Naive thymus-derived CD4-positive, alpha-beta T cell (primary cell): ENCODE results near the gene FAM110A. TPM values are rescaled to one million over a fixed set of nuclear protein-coding genes. Genes with fewer than 3 reads are reported as not detected.

Experiments
- ATAC-seq: fragments of 150-1000 bp; cut with Tn5 transposase; 2 replicates; pipeline ENCODE4 v1.10.0; 2021; ENCODE audit warnings: mild to moderate bottlenecking, moderate library complexity
- CTCF ChIA-PET: fragments of 350-600 bp; sonication (Branson Sonifier 250); formaldehyde crosslinking; loops from one replicate; lab custom pipeline; 2021; ENCODE audit warnings: antibody characterized with exemption; lab: Charles Lee
- POLR2A ChIA-PET: fragments of 350-600 bp; sonication (Branson Sonifier 250); formaldehyde crosslinking; loops from one replicate; lab custom pipeline; 2021; ENCODE audit warnings: antibody characterized with exemption, inconsistent platforms; lab: Charles Lee
- DNase-seq, 9 donors: peaks; one replicate each; pipeline versions ENCODE4 v3.0.0 to v3.0.0-alpha.2; 2020 to 2022; ENCODE audit warnings: mixed read lengths in 1 of 9
- H3K27ac ChIP-seq: one replicate; pipeline ENCODE4 v1.7.0; 2013; ENCODE audit warnings: mild to moderate bottlenecking, low read depth, low read length, moderate library complexity
- H3K27me3 ChIP-seq, 2 donors: one replicate each; pipeline ENCODE4 v1.7.0; 2013; ENCODE audit warnings: low read length in 2 of 2, mild to moderate bottlenecking in 2 of 2, moderate library complexity in 2 of 2; ENCODE audit not compliant: control insufficient read depth in 2 of 2, insufficient read depth in 2 of 2
- H3K36me3 ChIP-seq, 3 experiments: 1 replicate in 2 of 3; 2 replicates in 1 of 3; pipeline ENCODE4 v1.7.0; 2013; ENCODE audit warnings: low read length in 3 of 3, mild to moderate bottlenecking in 3 of 3, moderate library complexity in 1 of 3; ENCODE audit not compliant: insufficient read depth in 3 of 3, control insufficient read depth in 2 of 3
- H3K4me1 ChIP-seq, 2 donors: one replicate each; pipeline ENCODE4 v1.7.0; 2013; ENCODE audit warnings: low read length in 2 of 2, mild to moderate bottlenecking in 2 of 2, moderate library complexity in 1 of 2; ENCODE audit not compliant: control insufficient read depth in 2 of 2, insufficient read depth in 2 of 2
- H3K4me3 ChIP-seq: 2 replicates; pipeline ENCODE4 v1.7.0; 2013; ENCODE audit warnings: mild to moderate bottlenecking, low read length
- H3K9me3 ChIP-seq, 3 experiments: 1 replicate in 2 of 3; 2 replicates in 1 of 3; pipeline ENCODE4 v1.7.0; 2013; ENCODE audit warnings: low read length in 3 of 3; ENCODE audit not compliant: control insufficient read depth in 2 of 3
- H3K27ac Mint-ChIP-seq, 9 donors: one replicate each; pipeline ENCODE4 v1.8.0; 2020 to 2022; ENCODE audit warnings: mixed read lengths in 9 of 9, mild to moderate bottlenecking in 8 of 9, moderate library complexity in 5 of 9, inconsistent platforms in 2 of 9
- H3K27me3 Mint-ChIP-seq, 5 donors: one replicate each; pipeline ENCODE4 v1.8.0; 2021 to 2022; ENCODE audit warnings: mixed read lengths in 5 of 5, mild to moderate bottlenecking in 1 of 5
- H3K36me3 Mint-ChIP-seq, 5 donors: one replicate each; pipeline ENCODE4 v1.8.0; 2020 to 2022; ENCODE audit warnings: mixed read lengths in 5 of 5, mild to moderate bottlenecking in 3 of 5, inconsistent platforms in 1 of 5
- H3K4me1 Mint-ChIP-seq, 7 donors: one replicate each; pipeline ENCODE4 v1.8.0; 2020 to 2022; ENCODE audit warnings: mixed read lengths in 7 of 7, mild to moderate bottlenecking in 3 of 7, inconsistent platforms in 1 of 7
- H3K4me3 Mint-ChIP-seq, 10 donors: one replicate each; pipeline ENCODE4 v1.8.0; 2020 to 2022; ENCODE audit warnings: mild to moderate bottlenecking in 10 of 10, mixed read lengths in 10 of 10, moderate library complexity in 6 of 10, inconsistent platforms in 2 of 10
- H3K9me3 Mint-ChIP-seq, 11 donors: one replicate each; pipeline ENCODE4 v1.8.0; 2020 to 2022; ENCODE audit warnings: mixed read lengths in 11 of 11, mild to moderate bottlenecking in 4 of 11, inconsistent platforms in 1 of 11, moderate library complexity in 1 of 11
- intact Hi-C, 2 donors: fragments of 100-400 bp; cut with micrococcal nuclease; formaldehyde crosslinking; loops; one replicate each; pipeline ENCODE4 v1.15.1; 2023
- polyA plus RNA-seq, 2 donors: library from polyadenylated mRNA; unstranded; fragments of 300-500 nt; fragmentation: Illumina TruSeq; gene quantifications; one replicate each; pipeline ENCODE4 v1.2.3, GENCODE V29; 2021
- total RNA-seq, 6 experiments: library from RNA in 5 of 6; stranded (reverse) in 5 of 6; gene quantifications; 1 replicate in 5 of 6; 2 replicates in 1 of 6; pipeline ENCODE4 v1.2.3 and lab custom pipeline; 2021 to 2026

The FAM110A gene
- total and polyA plus RNA-seq, 7 experiments from 2014 or later: 6.6 to 47.4 (median 23.4) TPM

GRCh38 chr20:855466-856360 is 22.2 kb downstream of the FAM110A start:
- Histone ChIP-seq H3K36me3 (no peaks in the 10 kb centered on the region), H3K27ac (peak overlapping the region; percentile 51), H3K4me3 (peak overlapping the region; percentile 6), H3K9me3 (no peaks in the 10 kb centered on the region), H3K4me1 (peaks cover 14 to 37% of the 10 kb centered on the region in 2 donors), H3K27me3 (no peaks in the 10 kb centered on the region)
- Mint-ChIP-seq H3K36me3 (peaks cover 0 to 39% (median 10%) of the 10 kb centered on the region in 5 donors), H3K4me1 (peaks cover 44 to 89% (median 78%) of the 10 kb centered on the region in 7 donors), H3K4me3 (peak overlapping the region; percentile 38 to 77 (median 66)), H3K27me3 (no peaks in the 10 kb centered on the region), H3K27ac (peak overlapping the region; percentile 64 to 91 (median 80)), H3K9me3 (peaks cover 0 to 5% (median 2%) of the 10 kb centered on the region in 11 donors)
- DNase-seq: peak in 1 of 9 donors; percentile 25
- ATAC-seq: no peak
- CTCF ChIA-PET: no interaction called here
- intact Hi-C loops: loop anchor here in 1 of 2 donors (1.0 kb wide), 1 partner anchor 11 kb away; no protein-coding TSS in a partner anchor
- POLR2A ChIA-PET: interaction anchor here (0.9 to 3.0 kb wide), 3 partner anchors 9 to 101 kb away, joined by 3 to 13 read pairs (median 11); partner anchors contain the start of gene FAM110A

DNA sequence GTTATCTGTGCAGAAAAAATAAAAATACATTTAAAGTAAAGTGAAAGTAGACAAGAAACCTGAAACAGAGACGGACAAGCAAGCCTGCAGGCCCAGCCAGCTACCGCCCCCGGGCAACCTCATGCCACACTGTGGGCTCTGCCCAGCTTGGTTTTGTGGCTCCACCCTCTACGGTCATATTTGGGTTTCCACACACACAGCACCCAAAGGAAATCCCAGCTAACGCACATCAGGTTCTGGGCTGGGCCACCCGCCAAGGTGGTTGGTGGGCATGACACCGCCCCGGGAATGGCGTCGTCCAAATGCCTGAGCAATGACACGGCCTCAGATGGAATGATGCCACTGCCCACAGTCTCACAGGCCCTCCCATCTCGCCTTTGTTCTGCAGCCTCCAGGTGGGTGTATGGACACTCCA is 22.9 kb downstream of the FAM110A start:
- ChIA-PET POLR2A (interaction anchor here (0.9 to 3.0 kb wide), 3 partner anchors 9 to 100 kb away, joined by 3 to 13 read pairs (median 11); partner anchors contain the start of gene FAM110A), CTCF (no interaction called here)
- Histone ChIP-seq H3K4me1 (peaks cover 14 to 34% of the 10 kb centered on the region in 2 donors), H3K9me3 (no peaks in the 10 kb centered on the region), H3K27ac (peak overlapping the region; percentile 51), H3K4me3 (peak overlapping the region; percentile 6), H3K27me3 (no peaks in the 10 kb centered on the region), H3K36me3 (no peaks in the 10 kb centered on the region)
- intact Hi-C loops: no loop called here
- peak overlapping the region; percentile 64 to 91 (median 80) for H3K27ac Mint-ChIP-seq
- H3K36me3 Mint-ChIP-seq: peaks cover 0 to 37% (median 4%) of the 10 kb centered on the region in 5 donors
- H3K9me3 Mint-ChIP-seq: peaks cover 0 to 2% (median 0%) of the 10 kb centered on the region in 11 donors
- DNase-seq (peak in 7 of 9 donors; percentile 22 to 52 (median 39)), ATAC-seq (peak; percentile 82)
- peaks cover 39 to 88% (median 71%) of the 10 kb centered on the region in 7 donors for H3K4me1 Mint-ChIP-seq
- H3K27me3 Mint-ChIP-seq: no peaks in the 10 kb centered on the region
- peak overlapping the region; percentile 45 to 77 (median 66) for H3K4me3 Mint-ChIP-seq

DNA sequence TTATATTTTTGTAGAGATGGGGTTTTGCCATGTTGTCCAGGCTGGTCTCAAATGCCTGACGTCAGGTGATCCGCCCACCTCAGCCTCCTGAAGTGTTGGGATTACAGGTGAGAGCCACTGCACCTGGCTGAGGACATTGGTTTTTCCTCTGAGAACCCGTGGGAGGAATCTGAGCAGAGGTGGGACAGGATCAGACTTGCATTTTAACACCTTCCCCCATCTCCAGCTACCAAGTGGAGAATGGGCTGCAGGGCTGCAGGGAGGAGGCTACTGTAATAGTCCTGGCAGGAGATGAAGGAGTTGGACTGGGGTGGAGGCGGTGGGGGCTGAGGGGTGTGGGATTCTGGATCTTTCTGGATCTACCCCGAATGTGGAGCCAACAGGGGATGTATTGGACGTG is 24.5 kb downstream of the FAM110A start:
- POLR2A ChIA-PET: interaction anchor here (3.0 kb wide), 1 partner anchor 11 kb away, joined by 13 read pairs; no protein-coding TSS in a partner anchor
- H3K36me3 ChIP-seq: no peaks in the 10 kb centered on the region

GRCh38 chr20:859751-860231 is 26.3 kb downstream of the FAM110A start:
- no peak for DNase-seq
- POLR2A ChIA-PET: interaction anchor here (1.6 kb wide), 1 partner anchor 16 kb away, joined by 6 read pairs; no protein-coding TSS in a partner anchor
- no peak overlapping the region for H3K27ac ChIP-seq
- intact Hi-C loops: loop anchor here in 1 of 2 donors (2.0 kb wide), 1 partner anchor 13 kb away; no protein-coding TSS in a partner anchor
- peaks cover 14 to 27% of the 10 kb centered on the region in 2 donors for H3K4me1 ChIP-seq
- H3K27me3 ChIP-seq: no peaks in the 10 kb centered on the region
- no peaks in the 10 kb centered on the region for H3K36me3 ChIP-seq
- no peaks in the 10 kb centered on the region for H3K9me3 Mint-ChIP-seq
- peaks cover 0 to 19% (median 0%) of the 10 kb centered on the region in 5 donors for H3K36me3 Mint-ChIP-seq
- peaks cover 23 to 70% (median 41%) of the 10 kb centered on the region in 7 donors for H3K4me1 Mint-ChIP-seq
- CTCF ChIA-PET: interaction anchor here (0.9 kb wide), 1 partner anchor 96 kb away, joined by 3 read pairs; no protein-coding TSS in a partner anchor
- no peak overlapping the region for H3K4me3 ChIP-seq
- H3K27me3 Mint-ChIP-seq: no peaks in the 10 kb centered on the region
- no peaks in the 10 kb centered on the region for H3K9me3 ChIP-seq
- peak overlapping the region in 2 of 9 donors; percentile 76 to 81 for H3K27ac Mint-ChIP-seq
- peak overlapping the region in 1 of 10 donors; percentile 71 for H3K4me3 Mint-ChIP-seq
- ATAC-seq: no peak

More for the DNA sequence above, 24.5 kb downstream of the FAM110A start:
- H3K4me1 ChIP-seq: peaks cover 14 to 27% of the 10 kb centered on the region in 2 donors
- Mint-ChIP-seq H3K4me1 (peaks cover 29 to 78% (median 56%) of the 10 kb centered on the region in 7 donors), H3K4me3 (peak overlapping the region in 2 of 10 donors; percentile 6 to 16), H3K27ac (peak overlapping the region in 5 of 9 donors; percentile 3 to 71 (median 41)), H3K27me3 (no peaks in the 10 kb centered on the region), H3K36me3 (peaks cover 0 to 26% (median 4%) of the 10 kb centered on the region in 5 donors), H3K9me3 (peaks cover 0 to 2% (median 0%) of the 10 kb centered on the region in 11 donors)
- H3K27me3 ChIP-seq: no peaks in the 10 kb centered on the region
- ATAC-seq (no peak), DNase-seq (no peak)
- H3K27ac ChIP-seq: no peak overlapping the region
- CTCF ChIA-PET: no interaction called here
- H3K4me3 ChIP-seq: no peak overlapping the region
- intact Hi-C loops: no loop called here
- H3K9me3 ChIP-seq: no peaks in the 10 kb centered on the region

DNA sequence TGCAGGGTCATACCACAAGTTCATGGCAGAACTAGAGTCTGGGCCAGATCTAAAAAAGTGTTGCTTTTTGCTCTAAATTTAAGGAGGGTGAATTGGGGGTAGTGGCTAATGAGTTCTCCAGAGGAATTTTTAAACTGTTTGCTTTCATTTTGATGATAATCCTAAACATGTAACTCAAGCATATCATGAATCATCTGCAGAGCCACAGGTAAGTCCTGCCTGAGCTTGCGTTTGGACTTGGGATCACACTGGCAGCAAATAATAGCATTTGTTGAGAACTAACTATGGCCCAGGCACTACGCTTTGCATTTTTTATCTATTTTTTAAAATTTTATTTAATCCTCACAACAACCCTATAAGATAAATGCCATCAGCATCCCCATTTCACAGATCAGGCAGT is 27.4 kb downstream of the FAM110A start:
- peaks cover 0 to 5% (median 0%) of the 10 kb centered on the region in 5 donors for H3K27me3 Mint-ChIP-seq
- no peaks in the 10 kb centered on the region for H3K36me3 ChIP-seq
- ATAC-seq (no peak), DNase-seq (no peak)
- no peaks in the 10 kb centered on the region for H3K9me3 ChIP-seq
- no peak overlapping the region for H3K27ac ChIP-seq
- no peaks in the 10 kb centered on the region for H3K27me3 ChIP-seq
- H3K4me1 Mint-ChIP-seq: peaks cover 19 to 62% (median 30%) of the 10 kb centered on the region in 7 donors
- H3K36me3 Mint-ChIP-seq: peaks cover 0 to 19% (median 0%) of the 10 kb centered on the region in 5 donors
- no peak overlapping the region for H3K4me3 ChIP-seq
- POLR2A ChIA-PET: no interaction called here
- no peak overlapping the region for H3K4me3 Mint-ChIP-seq
- no peaks in the 10 kb centered on the region for H3K9me3 Mint-ChIP-seq
- H3K4me1 ChIP-seq: peaks cover 10 to 19% of the 10 kb centered on the region in 2 donors
- no peak overlapping the region for H3K27ac Mint-ChIP-seq
- intact Hi-C loops: loop anchor here in 1 of 2 donors (2.0 kb wide), 1 partner anchor 14 kb away; no protein-coding TSS in a partner anchor
- CTCF ChIA-PET: no interaction called here

DNA sequence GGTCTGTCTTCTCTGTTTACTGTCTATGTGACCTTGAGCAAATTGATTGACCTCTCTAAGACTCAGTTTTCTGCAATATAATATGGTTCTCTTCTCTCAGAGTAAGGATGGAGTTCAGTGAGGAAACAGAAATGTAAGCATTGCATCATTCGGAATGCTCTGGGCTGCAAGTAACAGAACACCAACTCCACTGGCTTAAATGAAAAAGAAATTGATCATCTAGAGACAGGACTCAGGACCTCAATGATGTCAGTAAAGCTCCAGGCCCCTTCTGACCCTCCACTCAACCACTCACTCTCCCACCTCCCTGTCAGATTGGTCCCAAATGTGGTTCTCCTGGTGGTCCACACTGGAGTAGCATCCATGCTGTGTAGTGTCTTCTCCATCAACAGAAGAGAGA is 31.9 kb downstream of the FAM110A start:
- Mint-ChIP-seq H3K36me3 (peaks cover 0 to 3% (median 0%) of the 10 kb centered on the region in 5 donors), H3K4me1 (peaks cover 0 to 19% (median under 1%) of the 10 kb centered on the region in 7 donors), H3K27me3 (peaks cover 0 to 7% (median 0%) of the 10 kb centered on the region in 5 donors), H3K27ac (peak overlapping the region in 1 of 9 donors; percentile 3), H3K4me3 (no peak overlapping the region), H3K9me3 (peaks cover 0 to 2% (median 0%) of the 10 kb centered on the region in 11 donors)
- ATAC-seq (no peak), DNase-seq (no peak)
- no peaks in the 10 kb centered on the region for H3K36me3 ChIP-seq
- no peaks in the 10 kb centered on the region for H3K27me3 ChIP-seq
- ChIA-PET CTCF (no interaction called here), POLR2A (interaction anchor here (0.7 kb wide), 1 partner anchor 16 kb away, joined by 3 read pairs; no protein-coding TSS in a partner anchor)
- H3K9me3 ChIP-seq: no peaks in the 10 kb centered on the region
- H3K27ac ChIP-seq: no peak overlapping the region
- intact Hi-C loops: no loop called here
- H3K4me3 ChIP-seq: no peak overlapping the region
- no peaks in the 10 kb centered on the region for H3K4me1 ChIP-seq
